A549 (cell line): ENCODE measurements around the gene APOBR.

Experiments used
- CEBPB ChIP-seq, 2 experiments: fragments of >200 bp in 1 of 2; sonication (Bioruptor Twin) in 1 of 2; formaldehyde crosslinking in 1 of 2; IDR thresholded peaks; 2 replicates each; pipeline ENCODE4 v1.6.1; 2012 to 2016
- ESRRA ChIP-seq: fragments of 150-350 bp; IDR thresholded peaks from 2 replicates; pipeline ENCODE4 v1.6.1; 2014; ENCODE audit warnings: mild to moderate bottlenecking, low read length, borderline replicate concordance
- MYC ChIP-seq: IDR thresholded peaks from 2 replicates; pipeline ENCODE4 v1.6.1; 2012; ENCODE audit warnings: mild to moderate bottlenecking, inconsistent platforms, low read length, improper control_type of control experiment, borderline replicate concordance
- NFE2L2 ChIP-seq: fragments of 150-350 bp; conservative IDR thresholded peaks from 2 replicates; pipeline ENCODE4 v1.6.1; 2014; ENCODE audit warnings: low read length
- POLR2A ChIP-seq: IDR thresholded peaks from 2 replicates; pipeline ENCODE4 v1.6.1; 2012; ENCODE audit warnings: mild to moderate bottlenecking, low read length
- RFX5 ChIP-seq: fragments of 450-650 bp; IDR thresholded peaks from 2 replicates; pipeline ENCODE4 v1.7.1; 2014; ENCODE audit warnings: antibody characterized with exemption, mild to moderate bottlenecking, moderate library complexity
- TF ChIP-seq, protein P1 (sequence below): fragments of >200 bp; sonication (Bioruptor Twin); formaldehyde crosslinking; IDR thresholded peaks from 3 replicates; pipeline ENCODE4 v1.5.1; 2016
- TF ChIP-seq, protein P2 (sequence below): fragments of 450-650 bp; IDR thresholded peaks from 2 replicates; pipeline ENCODE4 v1.6.1; 2014; ENCODE audit warnings: antibody characterized with exemption

DNA sequence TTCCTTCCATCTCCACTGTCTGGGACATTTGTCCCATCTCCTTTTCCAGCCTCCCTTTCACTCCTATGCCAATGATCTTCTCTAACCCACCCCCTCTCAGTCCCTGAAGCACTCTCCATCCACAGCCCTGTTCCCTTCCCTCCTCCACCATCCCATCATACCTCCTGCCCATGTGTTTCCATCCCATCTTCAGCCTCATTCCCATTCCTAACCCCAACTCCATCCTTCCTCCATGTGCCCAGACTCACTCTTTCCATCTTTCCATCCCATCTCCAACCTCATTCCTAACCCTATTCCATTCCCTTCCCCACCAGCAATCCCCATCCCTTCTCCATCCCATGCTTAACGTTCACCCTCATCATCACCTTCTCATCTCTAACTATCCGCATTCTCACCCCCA is 7.8 kb downstream of the APOBR start:
- no peak for TF ChIP-seq POLR2A
- TF ChIP-seq, protein P1, sequence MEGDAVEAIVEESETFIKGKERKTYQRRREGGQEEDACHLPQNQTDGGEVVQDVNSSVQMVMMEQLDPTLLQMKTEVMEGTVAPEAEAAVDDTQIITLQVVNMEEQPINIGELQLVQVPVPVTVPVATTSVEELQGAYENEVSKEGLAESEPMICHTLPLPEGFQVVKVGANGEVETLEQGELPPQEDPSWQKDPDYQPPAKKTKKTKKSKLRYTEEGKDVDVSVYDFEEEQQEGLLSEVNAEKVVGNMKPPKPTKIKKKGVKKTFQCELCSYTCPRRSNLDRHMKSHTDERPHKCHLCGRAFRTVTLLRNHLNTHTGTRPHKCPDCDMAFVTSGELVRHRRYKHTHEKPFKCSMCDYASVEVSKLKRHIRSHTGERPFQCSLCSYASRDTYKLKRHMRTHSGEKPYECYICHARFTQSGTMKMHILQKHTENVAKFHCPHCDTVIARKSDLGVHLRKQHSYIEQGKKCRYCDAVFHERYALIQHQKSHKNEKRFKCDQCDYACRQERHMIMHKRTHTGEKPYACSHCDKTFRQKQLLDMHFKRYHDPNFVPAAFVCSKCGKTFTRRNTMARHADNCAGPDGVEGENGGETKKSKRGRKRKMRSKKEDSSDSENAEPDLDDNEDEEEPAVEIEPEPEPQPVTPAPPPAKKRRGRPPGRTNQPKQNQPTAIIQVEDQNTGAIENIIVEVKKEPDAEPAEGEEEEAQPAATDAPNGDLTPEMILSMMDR: no peak
- TF ChIP-seq RFX5: no peak
- TF ChIP-seq, protein P2, sequence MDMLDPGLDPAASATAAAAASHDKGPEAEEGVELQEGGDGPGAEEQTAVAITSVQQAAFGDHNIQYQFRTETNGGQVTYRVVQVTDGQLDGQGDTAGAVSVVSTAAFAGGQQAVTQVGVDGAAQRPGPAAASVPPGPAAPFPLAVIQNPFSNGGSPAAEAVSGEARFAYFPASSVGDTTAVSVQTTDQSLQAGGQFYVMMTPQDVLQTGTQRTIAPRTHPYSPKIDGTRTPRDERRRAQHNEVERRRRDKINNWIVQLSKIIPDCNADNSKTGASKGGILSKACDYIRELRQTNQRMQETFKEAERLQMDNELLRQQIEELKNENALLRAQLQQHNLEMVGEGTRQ: no peak
- TF ChIP-seq CEBPB (IDR thresholded peaks at IDR 0.05): no peak
- TF ChIP-seq ESRRA: no peak
- no peak for TF ChIP-seq NFE2L2
- TF ChIP-seq MYC: no peak
